Endothelial cell of umbilical vein (primary cell): ENCODE data around the gene KCNMA1. TPM values are rescaled to one million over a fixed set of nuclear protein-coding genes. Genes with fewer than 3 reads are reported as not detected.

Source experiments
- BruUV-seq: library from RNA; stranded (reverse); fragments of 400-500 nt; replicated peaks from 2 replicates; lab custom pipeline; 2021; lab: Mats Ljungman, UMichigan
- CTCF ChIA-PET: fragments of 300-600, 350-600 bp; sonication (Branson Sonifier 250); formaldehyde crosslinking; loops from one replicate; lab custom pipeline; 2021; ENCODE audit warnings: antibody characterized with exemption, inconsistent platforms; lab: Charles Lee
- POLR2A ChIA-PET: fragments of 300-600, 350-600 bp; sonication (Branson Sonifier 250); formaldehyde crosslinking; loops from one replicate; lab custom pipeline; 2021; ENCODE audit warnings: antibody characterized with exemption, inconsistent platforms; lab: Charles Lee
- DNase-seq: peaks from one replicate; pipeline ENCODE4 v3.0.0-alpha.2; 2011; ENCODE audit warnings: low read depth, low spot score
- FAIRE-seq: peaks from 2 replicates; lab custom pipeline; 2011; peaks lifted over from hg19 to GRCh38; lab: Jason Lieb, UNC
- H2AFZ ChIP-seq: 2 replicates; pipeline ENCODE4 v1.6.0; 2012; ENCODE audit warnings: low read depth, low read length, control low read depth, inconsistent platforms
- H3K27ac ChIP-seq: 2 replicates; pipeline ENCODE4 v1.5.1; 2011; ENCODE audit warnings: low read depth, mild to moderate bottlenecking, control low read depth, low read length, moderate library complexity; ENCODE audit not compliant: insufficient read depth
- H3K27me3 ChIP-seq, 2 experiments: 2 replicates each; pipeline versions ENCODE4 v1.6.0 to v1.6.1; 2011; ENCODE audit warnings: low read length in 2 of 2, mixed read lengths in 1 of 2; ENCODE audit not compliant: control insufficient read depth in 2 of 2, insufficient read depth in 2 of 2
- H3K36me3 ChIP-seq, 2 experiments: 2 replicates in 1 of 2; 3 replicates in 1 of 2; pipeline ENCODE4 v1.5.1; 2011; ENCODE audit warnings: low read length in 2 of 2, mild to moderate bottlenecking in 1 of 2, moderate library complexity in 1 of 2; ENCODE audit not compliant: control insufficient read depth in 2 of 2, insufficient read depth in 2 of 2; ENCODE audit errors: extremely low read depth in 1 of 2
- H3K4me1 ChIP-seq: 3 replicates; pipeline ENCODE4 v1.5.1; 2011; ENCODE audit warnings: mild to moderate bottlenecking, low read length; ENCODE audit not compliant: control insufficient read depth, insufficient read depth; ENCODE audit errors: extremely low read depth
- H3K4me2 ChIP-seq: 2 replicates; pipeline ENCODE4 v1.6.1; 2011; ENCODE audit warnings: low read length, control low read depth, mixed read lengths; ENCODE audit not compliant: insufficient read depth
- H3K4me3 ChIP-seq, 3 experiments: fragments of 200-600 bp in 1 of 3; sonication (generic), shearing (Covaris generic) in 1 of 3; replicated peaks in 1 of 3; 2 replicates each; pipeline ENCODE4 v1.5.1; 2011 to 2016; ENCODE audit warnings: control low read depth in 3 of 3, low read length in 3 of 3, mild to moderate bottlenecking in 2 of 3, inconsistent platforms in 1 of 3, low read depth in 1 of 3, moderate library complexity in 1 of 3; ENCODE audit not compliant: insufficient read depth in 1 of 3
- H3K79me2 ChIP-seq: 2 replicates; pipeline ENCODE4 v1.6.0; 2012; ENCODE audit warnings: low read length, inconsistent platforms; ENCODE audit not compliant: control insufficient read depth, insufficient read depth
- H3K9ac ChIP-seq: replicated peaks from 2 replicates; pipeline ENCODE3; 2011; ENCODE audit warnings: low read length, control low read depth; ENCODE audit not compliant: insufficient read depth; ENCODE audit errors: extremely low read depth
- H3K9me1 ChIP-seq: replicated peaks from 3 replicates; pipeline ENCODE4 v1.6.0; 2011; ENCODE audit warnings: mild to moderate bottlenecking, low read length; ENCODE audit not compliant: control insufficient read depth, insufficient read depth; ENCODE audit errors: extremely low read depth
- H3K9me3 ChIP-seq: replicated peaks from 2 replicates; pipeline ENCODE4 v1.5.1; 2012; ENCODE audit warnings: low read length, inconsistent platforms; ENCODE audit not compliant: control insufficient read depth, insufficient read depth
- H4K20me1 ChIP-seq: replicated peaks from 2 replicates; pipeline ENCODE3; 2011; ENCODE audit warnings: mild to moderate bottlenecking, low read length; ENCODE audit not compliant: control insufficient read depth, insufficient read depth; ENCODE audit errors: extremely low read depth
- CTCF ChIP-seq, 2 donors: IDR thresholded peaks; 1 replicate in 1 of 2; 2 replicates in 1 of 2; pipeline ENCODE4 v1.5.1; 2011; ENCODE audit warnings: low read length in 2 of 2, mild to moderate bottlenecking in 2 of 2, moderate library complexity in 2 of 2, control low read depth in 1 of 2, inconsistent platforms in 1 of 2, low read depth in 1 of 2; ENCODE audit not compliant: insufficient read depth in 1 of 2; ENCODE audit errors: extremely low read depth in 1 of 2
- EZH2 ChIP-seq: IDR thresholded peaks from 2 replicates; pipeline ENCODE4 v1.6.1; 2012; ENCODE audit warnings: borderline replicate concordance, low read depth, mild to moderate bottlenecking, moderate library complexity, low read length, inconsistent platforms; ENCODE audit not compliant: severe bottlenecking
- FOS ChIP-seq: IDR thresholded peaks from 2 replicates; pipeline ENCODE4 v1.6.1; 2011; ENCODE audit warnings: mild to moderate bottlenecking, low read length, moderate library complexity, borderline replicate concordance; ENCODE audit not compliant: insufficient read depth
- GATA2 ChIP-seq: IDR thresholded peaks from 2 replicates; pipeline ENCODE4 v1.7.0; 2011; ENCODE audit warnings: low read depth, mild to moderate bottlenecking, moderate library complexity, mixed read lengths, low read length; ENCODE audit not compliant: insufficient read length, insufficient read depth
- JUN ChIP-seq: IDR thresholded peaks from 2 replicates; pipeline ENCODE4 v1.6.1; 2011; ENCODE audit warnings: borderline replicate concordance, low read depth; ENCODE audit not compliant: insufficient read length, insufficient read depth
- MAX ChIP-seq: IDR thresholded peaks from 2 replicates; pipeline ENCODE4 v1.6.1; 2011; ENCODE audit not compliant: insufficient read depth, insufficient read length
- MYC ChIP-seq: IDR thresholded peaks from one replicate; pipeline ENCODE4 v1.6.1; 2011; ENCODE audit warnings: mild to moderate bottlenecking, low read depth, low read length
- POLR2A ChIP-seq: IDR thresholded peaks from 2 replicates; pipeline ENCODE4 v1.6.1; 2012; ENCODE audit warnings: low read depth, mild to moderate bottlenecking, control low read depth, low read length
- POLR2AphosphoS5 ChIP-seq: IDR thresholded peaks from 2 replicates; pipeline ENCODE4 v1.6.1; 2012; ENCODE audit warnings: low read depth, mild to moderate bottlenecking, control low read depth, low read length, moderate library complexity; ENCODE audit not compliant: insufficient read depth
- dilution Hi-C: fragments of 300-500 bp; cut with MboI; formaldehyde crosslinking; loops from one replicate; pipeline ENCODE4 v1.15.0; 2019; ENCODE audit warnings: low sequenced_read_pairs; ENCODE audit not compliant: extremely low pct_ligation_motif_present
- intact Hi-C: fragments of 100-400 bp; cut with micrococcal nuclease; formaldehyde crosslinking; loops from one replicate; pipeline ENCODE4 v1.10.0; 2022
- polyA plus RNA-seq, 4 experiments: library from polyadenylated mRNA; depleted of rRNA in 3 of 4; stranded (reverse) in 3 of 4; unstranded in 1 of 4; fragments of >200 nt; gene quantifications; 2 replicates each; pipeline versions ENCODE4 v1.2.1 to v1.2.3, GENCODE V29; 2011 to 2012; ENCODE audit warnings: missing spikeins in 1 of 4
- total RNA-seq: library from RNA; stranded (reverse); gene quantifications from 2 replicates; pipeline ENCODE4 v1.2.3, GENCODE V29; 2021

The KCNMA1 gene
- total and polyA plus RNA-seq, 2 donors (not counting 3 experiments of a cell fraction or from before 2014, with no cell fraction given) = 0.10 to 0.82 TPM

- Histone ChIP-seq H3K36me3 (no peaks in the 10 kb centered on the region), H3K4me3 (no peak overlapping the region), H2AFZ (no peak overlapping the region), H3K4me1 (no peaks in the 10 kb centered on the region), H3K27me3 (peaks cover 4 to 15% of the 10 kb centered on the region in 2 experiments), H3K9me1 (no peaks in the 10 kb centered on the region), H3K9me3 (no peaks in the 10 kb centered on the region), H3K79me2 (no peaks in the 10 kb centered on the region), H3K27ac (no peak overlapping the region), H4K20me1 (no peaks in the 10 kb centered on the region), H3K4me2 (no peak overlapping the region), H3K9ac (no peak overlapping the region)
- CTCF ChIA-PET = interaction anchor here (0.8 to 17.8 kb wide), 6 partner anchors 9 to 478 kb away, joined by 3 to 594 read pairs (median 9); no protein-coding TSS in a partner anchor
- intact Hi-C loops = no loop called here
- no peak for FAIRE-seq
- dilution Hi-C loops = no loop called here
- TF ChIP-seq POLR2AphosphoS5 (no peak), MYC (no peak), GATA2 (no peak), MAX (no peak), FOS (no peak), JUN (no peak), CTCF (IDR thresholded peaks at IDR 0.05; ENCODE audit: extremely low read depth in 1 of 2, insufficient read depth in 1 of 2, low read depth in 1 of 2, low read length in 2 of 2) (no peak), EZH2 (no peak), POLR2A (no peak)
- BruUV-seq = no TSS peak
- DNase-seq = no peak
- POLR2A ChIA-PET = no interaction called here
Measured at GRCh38 chr10:77647543-77648293, 10.1 kb upstream of the KCNMA1 start.
